ENCODE measurements around the gene LTBR.

LTBR gene

DNA sequence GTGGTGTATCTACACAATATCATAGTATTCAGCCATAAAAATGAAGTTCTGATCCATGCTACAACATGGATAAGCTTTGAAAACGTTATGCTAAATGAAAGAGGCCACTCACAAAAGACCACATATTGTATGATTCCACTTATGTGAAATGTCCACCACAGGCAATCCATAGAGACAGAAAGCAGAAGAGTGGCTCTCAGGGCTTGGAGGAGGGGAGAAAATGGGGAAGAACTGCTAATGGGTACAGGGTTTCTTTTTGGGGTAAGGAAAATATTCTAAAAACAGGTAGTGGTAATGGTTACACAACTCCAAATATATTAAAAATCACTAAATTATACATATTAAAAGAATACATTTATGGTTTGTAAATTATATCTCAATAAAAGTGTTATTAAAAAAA lies 25.1 kb upstream of the LTBR start:
- Histone ChIP-seq H3K4me1 (peaks cover 68% of the 10 kb centered on the region), H4K20me1 (no peaks in the 10 kb centered on the region), H3K9ac (no peak overlapping the region), H3K27ac (no peak overlapping the region), H3K9me3 (no peaks in the 10 kb centered on the region), H3K27me3 (peaks cover 6% of the 10 kb centered on the region; the same call in 1 of the 2 replicates), H3K36me3 (no peaks in the 10 kb centered on the region), H3K4me3 (no peak overlapping the region), H3K4me2 (no peak overlapping the region)
- no peak for TF ChIP-seq Cebpa-rat (IDR thresholded peaks at IDR 0.05)

DNA sequence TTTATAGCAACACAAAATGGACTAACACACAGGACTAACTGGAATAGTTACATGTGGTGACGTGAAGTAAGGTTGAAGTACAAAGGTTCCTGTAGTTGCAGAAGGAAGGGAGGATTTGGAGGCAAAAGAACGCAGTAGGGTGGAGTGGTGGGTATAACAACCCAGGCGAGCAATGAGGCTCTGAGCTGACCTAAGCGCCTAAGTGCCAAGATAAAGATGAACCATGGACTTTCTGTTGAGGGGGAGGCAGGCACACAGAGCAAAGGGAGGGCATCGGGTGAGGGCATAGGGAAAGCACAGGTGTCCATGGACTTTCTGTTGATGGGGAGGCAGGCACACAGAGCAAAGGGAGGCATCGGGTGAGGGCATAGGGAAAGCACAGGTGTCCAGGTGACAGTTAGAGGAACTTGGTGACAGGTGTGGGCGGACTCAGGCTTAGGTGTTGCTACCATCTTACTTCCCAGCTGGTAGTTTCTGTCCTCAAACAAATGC lies 23.8 kb upstream of the LTBR start:
- no peak overlapping the region for H3K9ac ChIP-seq
- peaks cover 57% of the 10 kb centered on the region for H3K4me1 ChIP-seq
- no peaks in the 10 kb centered on the region for H4K20me1 ChIP-seq
- H3K4me2 ChIP-seq, result no peak overlapping the region
- H3K27ac ChIP-seq, result no peak overlapping the region
- no peak overlapping the region for H3K4me3 ChIP-seq
- TF ChIP-seq Cebpa-rat (IDR thresholded peaks at IDR 0.05), result no peak
- no peaks in the 10 kb centered on the region for H3K36me3 ChIP-seq
- H3K27me3 ChIP-seq, result peaks cover 8% of the 10 kb centered on the region; the same call in 1 of the 2 replicates
- H3K9me3 ChIP-seq, result no peaks in the 10 kb centered on the region

DNA sequence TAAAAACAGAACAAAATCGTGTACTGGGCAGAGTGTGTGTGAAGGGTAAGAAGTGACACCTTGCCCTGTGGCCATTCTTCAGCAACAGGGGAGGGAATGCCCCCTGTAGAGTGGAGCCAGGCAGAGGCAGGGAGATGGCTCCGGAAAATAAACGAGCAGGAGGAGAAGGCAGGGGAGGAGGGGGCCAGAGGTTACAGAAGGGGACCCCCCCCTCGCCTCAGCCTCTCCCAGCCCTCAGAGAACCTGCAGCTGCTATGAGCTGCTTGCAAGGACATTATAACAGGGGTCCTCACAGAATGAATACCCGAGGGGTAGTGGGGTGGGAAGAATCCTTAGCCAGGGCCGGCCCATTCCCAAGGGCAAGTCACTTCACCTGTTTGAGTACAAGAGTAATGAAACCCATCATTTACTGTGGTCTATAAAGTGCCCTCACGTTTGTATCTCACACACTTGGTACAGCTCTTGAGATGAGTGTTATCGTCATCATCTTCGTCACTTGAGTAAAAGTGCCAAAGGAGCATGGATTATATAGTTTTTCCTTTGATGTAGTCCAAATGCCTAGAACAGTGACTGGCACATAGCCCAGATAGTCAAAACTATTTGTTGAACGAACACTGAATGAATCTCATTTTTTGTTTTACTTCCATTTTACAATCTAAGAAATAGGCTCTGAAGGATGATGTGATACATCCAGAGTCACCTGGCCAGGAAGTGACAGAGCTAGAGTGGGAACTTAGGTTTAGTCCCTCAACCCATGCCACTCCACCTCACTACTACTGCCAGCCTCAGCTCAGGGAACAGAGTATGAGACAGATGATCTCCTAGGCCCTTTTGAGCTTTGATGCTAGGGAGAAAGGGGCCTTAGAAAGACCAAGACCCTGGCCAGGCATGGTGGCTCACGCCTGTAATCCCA lies 23.1 kb upstream of the LTBR start:
- H3K27ac ChIP-seq, result no peak overlapping the region
- H3K4me2 ChIP-seq, result peak overlapping the region; percentile 5; the same call in 1 of the 2 replicates
- H3K36me3 ChIP-seq, result no peaks in the 10 kb centered on the region
- H3K4me1 ChIP-seq, result peaks cover 50% of the 10 kb centered on the region
- no peak overlapping the region for H3K4me3 ChIP-seq
- no peaks in the 10 kb centered on the region for H3K9me3 ChIP-seq
- no peak for TF ChIP-seq Cebpa-rat (IDR thresholded peaks at IDR 0.05)
- no peaks in the 10 kb centered on the region for H4K20me1 ChIP-seq
- no peak overlapping the region for H3K9ac ChIP-seq
- peaks cover 8% of the 10 kb centered on the region; the same call in 1 of the 2 replicates for H3K27me3 ChIP-seq

DNA sequence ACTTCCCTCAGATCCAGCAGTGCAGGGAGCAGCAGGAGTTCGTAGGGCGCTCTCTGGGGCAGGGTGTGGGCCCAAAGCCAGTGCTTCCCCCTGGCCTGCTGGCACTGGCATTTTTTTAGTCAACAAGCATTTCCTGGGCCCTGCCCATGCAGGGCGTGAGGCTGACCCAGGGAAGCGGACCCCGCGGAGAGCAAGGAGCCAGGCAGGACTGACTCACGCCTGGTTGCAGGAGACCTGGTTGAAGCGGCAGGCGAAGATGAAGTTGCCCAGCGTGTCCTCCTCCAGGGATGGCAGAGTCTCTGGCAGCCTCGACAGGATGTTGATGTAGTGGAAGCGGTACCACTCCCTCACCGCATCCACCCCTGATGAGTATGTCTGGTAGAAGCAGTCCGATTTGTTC lies 22.1 kb upstream of the LTBR start:
- H3K4me1 ChIP-seq, result peaks cover 40% of the 10 kb centered on the region
- no peaks in the 10 kb centered on the region for H3K36me3 ChIP-seq
- H3K9me3 ChIP-seq, result no peaks in the 10 kb centered on the region
- no peak overlapping the region; the same call in 1 of the 2 replicates for H3K27ac ChIP-seq
- H3K4me2 ChIP-seq, result peak overlapping the region; percentile 5; the same call in 1 of the 2 replicates
- peaks cover 8% of the 10 kb centered on the region; the same call in 1 of the 2 replicates for H3K27me3 ChIP-seq
- H3K4me3 ChIP-seq, result no peak overlapping the region
- TF ChIP-seq Cebpa-rat (IDR thresholded peaks at IDR 0.05), result no peak
- H4K20me1 ChIP-seq, result no peaks in the 10 kb centered on the region
- no peak overlapping the region for H3K9ac ChIP-seq

DNA sequence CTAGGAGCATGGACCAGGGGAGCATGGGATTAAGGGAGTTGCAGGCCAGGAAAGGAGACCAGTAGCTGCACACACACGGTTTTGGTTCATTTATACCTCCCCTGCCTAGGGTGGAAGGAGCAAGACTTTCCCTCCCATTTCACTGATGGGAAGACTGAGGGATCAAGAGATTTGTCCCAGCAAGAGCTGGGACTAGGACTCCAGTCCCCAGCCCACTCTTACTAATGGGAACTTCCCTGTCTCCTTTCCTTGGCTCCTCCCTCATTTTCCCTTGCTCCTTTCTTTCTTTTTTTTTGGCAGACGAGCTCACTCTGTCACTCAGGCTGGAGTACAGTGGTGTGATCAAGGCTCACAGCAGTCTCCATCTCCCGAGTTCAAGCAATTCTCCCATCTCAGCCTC lies 21.6 kb upstream of the LTBR start:
- no peaks in the 10 kb centered on the region for H4K20me1 ChIP-seq
- no peak overlapping the region; the same call in 1 of the 2 replicates for H3K4me2 ChIP-seq
- H3K27me3 ChIP-seq, result peaks cover 8% of the 10 kb centered on the region; the same call in 1 of the 2 replicates
- no peak overlapping the region for H3K4me3 ChIP-seq
- TF ChIP-seq Cebpa-rat (IDR thresholded peaks at IDR 0.05), result no peak
- no peak overlapping the region for H3K9ac ChIP-seq
- no peaks in the 10 kb centered on the region for H3K9me3 ChIP-seq
- H3K36me3 ChIP-seq, result no peaks in the 10 kb centered on the region
- peaks cover 40% of the 10 kb centered on the region for H3K4me1 ChIP-seq
- no peak overlapping the region; the same call in 1 of the 2 replicates for H3K27ac ChIP-seq

DNA sequence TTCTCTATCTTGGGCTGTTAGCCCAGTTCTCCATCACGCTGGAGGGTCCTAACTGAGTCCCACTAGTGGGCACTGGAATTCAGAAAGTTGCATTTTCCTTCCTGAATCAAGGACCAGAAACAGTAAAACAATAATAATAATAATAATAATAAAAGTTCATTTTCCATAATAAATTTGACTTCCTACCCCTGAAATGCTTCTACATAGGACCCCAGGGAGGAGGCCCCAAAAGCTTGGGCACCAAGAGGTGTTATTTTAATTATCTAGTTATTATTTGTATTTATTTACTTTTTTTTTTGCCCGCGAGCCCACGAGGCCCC lies 21.0 kb upstream of the LTBR start:
- no peak for TF ChIP-seq Cebpa-rat (IDR thresholded peaks at IDR 0.05)
- Histone ChIP-seq H3K9me3 (no peaks in the 10 kb centered on the region), H3K9ac (peak overlapping the region; percentile 63; the same call in 1 of the 2 replicates), H3K4me3 (peak overlapping the region; percentile 65), H3K36me3 (no peaks in the 10 kb centered on the region), H3K4me1 (peaks cover 41% of the 10 kb centered on the region), H4K20me1 (no peaks in the 10 kb centered on the region), H3K27me3 (peaks cover 8% of the 10 kb centered on the region; the same call in 1 of the 2 replicates), H3K27ac (no peak overlapping the region), H3K4me2 (peak overlapping the region; percentile 85)

DNA sequence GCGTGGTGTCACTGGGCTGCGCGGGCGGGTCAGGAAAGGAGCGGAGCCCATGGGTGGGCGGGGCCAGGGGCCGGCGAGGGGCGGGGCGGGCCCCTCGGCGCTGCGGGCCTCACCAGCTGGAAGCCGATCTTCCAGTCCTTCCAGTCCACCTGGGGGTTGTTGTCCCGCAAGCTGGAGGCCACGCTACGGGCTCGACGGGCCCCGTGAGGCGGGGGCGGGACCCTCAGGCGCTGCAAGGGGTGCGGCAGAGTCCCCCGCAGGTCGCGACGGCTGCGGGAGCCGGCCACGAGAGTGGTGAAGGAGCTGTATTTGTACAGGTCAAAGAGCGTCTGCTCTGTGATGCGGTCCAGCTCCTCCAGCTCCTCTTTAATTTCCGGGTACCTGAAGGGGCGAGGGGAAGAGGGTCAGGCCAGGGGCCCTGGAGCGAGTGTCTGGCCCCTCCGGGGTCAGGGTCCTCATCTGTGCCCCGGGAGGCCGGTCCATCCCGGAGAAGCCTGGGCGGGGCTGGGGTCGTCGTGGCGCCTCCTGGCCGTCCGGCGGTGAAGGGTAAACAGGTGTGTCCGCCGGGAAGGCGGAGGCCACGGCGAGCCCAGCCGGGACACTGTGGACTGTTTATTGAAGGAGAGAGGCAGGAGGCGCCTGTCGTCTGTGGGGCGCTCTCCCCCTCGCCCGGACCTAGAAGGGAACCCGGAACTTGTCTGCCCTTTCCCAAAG lies 20.5 kb upstream of the LTBR start:
- Histone ChIP-seq H3K4me2 (peak overlapping the region; percentile 85), H4K20me1 (no peaks in the 10 kb centered on the region), H3K4me3 (peak overlapping the region; percentile 65), H3K4me1 (peaks cover 47% of the 10 kb centered on the region), H3K27me3 (peaks cover 8% of the 10 kb centered on the region; the same call in 1 of the 2 replicates), H3K9me3 (no peaks in the 10 kb centered on the region), H3K36me3 (no peaks in the 10 kb centered on the region), H3K27ac (peak overlapping the region; percentile 52; the same call in 1 of the 2 replicates), H3K9ac (peak overlapping the region; percentile 63)
- TF ChIP-seq Cebpa-rat (IDR thresholded peaks at IDR 0.05), result no peak

DNA sequence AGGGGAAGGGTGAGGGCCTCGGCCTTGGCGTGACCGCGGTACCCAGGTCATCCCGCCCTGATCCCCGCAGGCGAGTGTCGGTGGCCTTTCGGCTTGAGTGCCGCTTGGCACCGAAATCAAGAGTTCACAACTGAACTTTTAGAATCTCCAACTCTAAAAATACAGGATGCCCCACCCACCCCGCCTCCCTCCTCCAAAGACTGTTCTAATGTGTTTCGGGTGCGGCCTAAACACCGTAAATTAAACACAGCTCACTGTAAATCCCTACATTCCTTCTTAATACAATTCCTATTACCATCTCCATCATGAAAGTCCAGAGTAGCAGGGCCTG lies 20.0 kb upstream of the LTBR start:
- H4K20me1 ChIP-seq, result no peaks in the 10 kb centered on the region
- peaks cover 52% of the 10 kb centered on the region for H3K4me1 ChIP-seq
- peaks cover 8% of the 10 kb centered on the region; the same call in 1 of the 2 replicates for H3K27me3 ChIP-seq
- H3K9ac ChIP-seq, result peak overlapping the region; percentile 63
- H3K36me3 ChIP-seq, result no peaks in the 10 kb centered on the region
- no peak for TF ChIP-seq Cebpa-rat (IDR thresholded peaks at IDR 0.05)
- peak overlapping the region; percentile 65 for H3K4me3 ChIP-seq
- H3K4me2 ChIP-seq, result peak overlapping the region; percentile 85
- no peak overlapping the region for H3K27ac ChIP-seq
- H3K9me3 ChIP-seq, result no peaks in the 10 kb centered on the region

DNA sequence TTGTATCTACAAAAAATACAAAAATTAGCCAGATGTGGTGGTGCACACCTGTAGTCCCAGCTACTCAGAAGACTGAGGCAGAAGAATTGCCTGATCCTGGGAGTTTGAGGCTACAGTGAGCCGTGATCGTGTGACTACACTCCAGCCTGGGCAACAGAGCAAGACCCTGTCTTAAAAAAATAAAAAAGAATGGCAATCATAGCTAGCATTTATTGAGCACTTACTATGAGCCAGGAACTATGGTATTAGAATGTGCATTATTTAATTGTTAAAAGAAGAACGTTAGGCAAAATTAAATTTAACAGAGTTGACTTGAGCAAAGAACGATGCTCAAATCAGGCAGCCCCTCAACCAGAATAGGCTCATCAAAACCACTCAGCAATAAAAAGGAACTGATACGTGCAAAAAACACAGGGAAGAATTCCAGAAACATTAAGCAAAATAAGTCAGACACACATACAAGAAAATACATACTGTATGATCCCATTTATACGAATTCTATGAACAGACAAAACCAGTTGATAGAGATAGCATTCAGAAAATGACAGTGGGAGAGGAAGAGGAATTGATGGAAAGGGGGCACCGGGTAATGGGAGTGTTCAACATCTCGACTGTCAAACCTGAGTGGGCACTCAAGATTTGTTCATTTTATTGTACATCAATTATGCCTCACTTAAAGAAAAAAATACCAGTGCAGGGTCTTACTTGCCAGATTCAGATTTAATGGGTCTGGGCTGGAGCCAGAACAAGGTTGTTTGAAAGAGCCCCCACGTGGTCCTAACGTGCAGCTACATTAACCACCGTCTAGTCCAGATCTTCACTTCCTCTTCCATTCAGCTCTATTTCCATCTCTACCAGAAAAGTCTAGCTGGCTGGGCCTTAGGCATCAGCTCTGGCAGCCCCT lies 16.6 kb upstream of the LTBR start:
- TF ChIP-seq Cebpa-rat (IDR thresholded peaks at IDR 0.05), result no peak
- no peaks in the 10 kb centered on the region for H4K20me1 ChIP-seq
- H3K4me3 ChIP-seq, result no peak overlapping the region
- H3K9me3 ChIP-seq, result no peaks in the 10 kb centered on the region
- H3K36me3 ChIP-seq, result no peaks in the 10 kb centered on the region
- no peak overlapping the region for H3K9ac ChIP-seq
- no peak overlapping the region for H3K27ac ChIP-seq
- H3K27me3 ChIP-seq, result peaks cover 8% of the 10 kb centered on the region; the same call in 1 of the 2 replicates
- H3K4me2 ChIP-seq, result peak overlapping the region; percentile 36
- peaks cover 64% of the 10 kb centered on the region for H3K4me1 ChIP-seq

Data from BLaER1 (cell line).